ENCODE results near the gene DPP8.
"Not testable (repeated sequence)": the region's sequence is repeated elsewhere in the genome, so short reads cannot be mapped to it uniquely, and the experiment has no call there.

DPP8 gene

GRCh38 chr15:65524226-65524625 lies 6.7 kb upstream of the DPP8 start:
- DNase-seq, result no peak

GRCh38 chr15:65521350-65521749 lies 3.9 kb upstream of the DPP8 start:
- DNase-seq, result no peak

DNA sequence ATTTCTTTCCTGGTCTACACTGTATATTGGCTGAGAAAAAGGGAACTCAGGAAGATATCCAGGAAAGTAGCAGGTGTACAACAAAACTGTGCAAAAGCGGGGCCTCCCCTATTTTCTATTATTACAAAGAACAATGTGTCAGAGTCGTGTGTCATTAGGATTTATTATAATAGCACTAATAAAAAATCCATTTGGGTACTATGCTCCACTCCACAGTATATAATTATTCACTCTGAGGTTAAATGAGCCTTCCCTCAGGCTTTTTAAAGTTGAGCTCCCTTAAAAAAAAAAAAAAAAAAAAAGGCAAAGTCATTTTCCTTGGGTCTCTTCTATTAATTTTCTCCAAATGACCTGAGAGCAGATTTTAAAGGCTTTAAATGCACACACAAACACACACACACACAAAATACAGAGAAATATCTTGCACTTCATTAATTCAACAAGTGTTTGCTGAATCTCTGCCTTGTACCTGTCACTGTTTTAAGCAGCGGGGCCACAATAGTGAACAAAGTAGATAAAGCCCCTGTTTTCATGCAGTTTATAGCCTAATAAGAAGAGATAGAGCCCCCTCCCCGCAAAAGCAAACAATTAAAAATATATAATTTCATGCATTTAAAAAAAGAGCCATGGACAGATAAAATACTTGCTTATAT lies 1.3 kb upstream of the DPP8 start:
- no peak for DNase-seq

DNA sequence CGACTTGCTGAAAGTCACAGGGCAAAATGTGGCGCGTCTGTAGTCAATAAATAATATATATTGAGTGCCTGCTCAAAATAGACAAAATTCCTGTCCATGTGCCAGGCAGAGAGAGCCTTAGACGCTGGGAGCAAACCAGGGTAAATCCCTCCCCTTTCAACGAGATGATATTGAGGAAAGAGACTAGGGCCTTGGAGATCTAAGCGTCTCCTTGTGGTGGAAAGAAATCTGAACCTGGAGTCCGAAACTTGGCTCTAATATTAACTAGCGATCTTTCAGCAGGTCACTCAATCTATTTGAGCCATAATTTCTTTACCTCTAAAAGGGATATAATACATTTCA lies 348 bp upstream of the DPP8 start:
- DNase-seq, result no peak

DNA sequence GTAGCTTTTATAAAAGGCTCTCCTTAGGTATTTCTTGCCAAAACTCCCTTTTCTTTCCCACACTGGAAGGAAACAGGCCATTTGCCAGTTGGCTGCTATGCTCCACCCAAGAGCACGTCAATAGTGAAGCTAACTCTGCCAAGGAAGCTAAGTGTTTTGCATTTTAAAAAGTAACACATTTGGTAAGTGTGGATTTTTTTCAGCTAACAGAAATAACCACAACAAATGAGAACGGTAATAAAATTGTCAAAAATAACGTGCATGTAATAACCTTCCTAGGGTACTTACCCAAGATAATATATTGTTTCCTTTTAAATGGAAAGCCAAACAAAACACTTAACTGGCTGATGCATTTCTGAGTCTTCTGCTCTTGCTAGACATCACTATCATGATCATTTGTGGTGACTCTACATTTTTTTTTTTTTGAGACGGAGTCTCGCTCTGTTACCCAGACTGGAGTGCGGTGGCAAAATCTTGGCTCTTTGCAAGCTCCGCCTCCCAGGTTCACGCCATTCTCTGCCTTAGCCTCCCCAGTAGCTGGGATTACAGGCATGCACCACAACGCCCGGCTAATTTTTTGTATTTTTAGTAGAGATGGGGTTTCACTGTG lies 4.6 kb downstream of the DPP8 start:
- peak; percentile 3 for DNase-seq

DNA sequence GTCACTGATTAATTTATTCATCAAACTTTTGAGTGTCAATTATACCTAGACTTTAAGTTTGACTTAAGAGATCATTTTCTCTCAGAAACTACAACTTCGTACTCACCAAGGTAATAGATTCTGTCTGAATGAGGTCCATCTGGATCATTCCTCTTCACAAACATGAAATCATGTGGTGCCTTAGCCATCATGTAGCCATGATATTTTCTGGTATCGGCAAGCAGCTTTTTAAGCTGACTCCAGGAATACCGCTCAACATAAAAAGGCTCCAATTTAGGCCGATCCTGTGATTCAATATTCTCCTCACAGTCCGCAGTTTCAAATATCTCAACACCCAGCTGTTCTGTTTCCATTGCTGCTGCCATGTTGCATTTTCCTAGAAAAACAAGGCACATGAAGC lies 5.3 kb downstream of the DPP8 start:
- DNase-seq, result no peak

- DNase-seq, result no peak
Measured at GRCh38 chr15:65509321-65509720, 8.2 kb downstream of the DPP8 start.

GRCh38 chr15:65494076-65494475 lies 23.4 kb downstream of the DPP8 start:
- DNase-seq, result no peak

DNA sequence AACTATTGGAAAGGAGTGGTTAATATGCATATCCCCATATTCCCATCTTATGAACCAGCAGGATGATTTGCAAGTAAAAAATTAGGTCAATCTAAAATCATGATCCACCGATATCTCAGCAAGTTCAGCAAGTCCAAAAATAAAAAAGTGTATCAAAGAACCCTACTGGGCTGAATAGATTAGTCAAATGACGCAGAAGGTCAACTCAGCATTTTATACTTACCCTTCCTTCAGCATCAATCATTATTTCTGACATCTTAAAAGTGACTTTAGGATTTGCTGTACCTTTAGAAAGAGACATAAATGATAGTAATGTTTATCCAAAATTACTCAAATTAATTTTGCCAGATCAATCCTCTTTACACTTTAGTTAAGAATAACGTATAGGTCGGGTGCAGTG lies 32.6 kb downstream of the DPP8 start:
- no peak for DNase-seq

- DNase-seq, result peak; percentile 72
Measured at GRCh38 chr15:65476903-65477302, 40.6 kb downstream of the DPP8 start.

DNA sequence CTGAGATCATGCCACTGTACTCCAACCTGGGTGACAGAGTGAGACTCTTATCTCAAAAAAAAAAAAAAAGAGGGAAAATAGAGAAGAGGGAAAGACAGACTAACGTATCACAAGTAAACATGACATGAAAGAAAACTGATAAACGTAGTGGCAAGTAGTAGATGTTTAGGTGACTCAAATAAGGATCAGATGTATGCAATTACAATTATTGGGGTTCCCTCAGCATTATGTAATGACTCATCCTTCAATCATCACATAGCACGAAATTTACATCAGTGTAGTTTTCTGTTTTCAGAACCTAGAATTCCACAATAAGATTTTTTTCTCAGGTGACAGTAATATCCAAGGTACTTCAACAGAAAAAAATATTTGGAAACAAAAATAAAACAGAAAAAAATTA lies 46.6 kb downstream of the DPP8 start:
- DNase-seq, result no peak

GRCh38 chr15:65468229-65468909 lies 49.1 kb downstream of the DPP8 start:
- no peak for DNase-seq

DNA sequence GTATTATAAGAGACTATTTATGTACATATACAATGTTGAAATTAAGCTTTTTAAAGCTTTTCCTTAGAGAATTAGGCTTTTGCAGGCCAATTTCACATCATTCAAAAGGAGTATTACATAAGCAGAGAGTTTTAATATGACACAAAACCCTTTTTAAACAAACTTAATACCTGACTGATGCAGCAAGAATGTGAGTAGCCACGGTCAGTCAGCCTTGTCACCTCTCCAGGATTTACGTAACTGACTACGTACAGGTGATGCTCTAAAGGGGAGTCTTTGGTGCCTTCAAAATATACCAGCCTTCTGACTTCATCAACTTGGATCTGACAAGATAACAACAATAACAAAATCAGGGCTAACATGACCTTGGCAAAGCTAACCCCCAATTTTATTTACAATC lies 50.6 kb downstream of the DPP8 start:
- no peak for DNase-seq

- not testable (repeated sequence) for DNase-seq
Measured at GRCh38 chr15:65463096-65463495, 54.4 kb downstream of the DPP8 start.

DNA sequence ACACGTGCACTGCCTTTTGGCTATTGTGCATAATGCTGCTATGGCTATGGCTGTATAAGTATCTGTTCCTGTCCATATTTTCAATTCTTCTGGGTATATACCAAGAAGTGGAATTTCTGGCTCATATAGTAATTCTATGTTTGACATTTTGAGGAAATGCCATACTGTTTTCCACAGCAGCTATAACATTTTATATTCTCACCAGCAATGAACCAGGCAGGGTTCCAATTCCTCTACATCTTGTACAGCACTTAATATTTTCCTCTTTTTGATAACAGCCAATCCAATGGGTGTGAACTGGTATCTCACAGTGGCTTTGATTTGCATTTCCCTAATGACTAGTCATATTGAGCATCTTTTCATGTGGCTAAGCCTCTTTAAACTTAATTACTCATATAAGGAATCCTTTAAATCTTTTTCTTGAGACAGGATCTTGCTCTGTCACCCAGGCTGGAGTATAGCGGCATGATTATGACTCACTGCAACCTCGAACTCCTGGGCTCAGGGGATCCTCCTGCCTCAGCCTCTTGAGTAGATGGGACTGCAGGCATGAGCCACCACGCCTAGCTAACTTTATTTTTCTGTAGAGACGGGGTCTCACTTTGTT lies 56.6 kb downstream of the DPP8 start:
- no peak for DNase-seq

DNA sequence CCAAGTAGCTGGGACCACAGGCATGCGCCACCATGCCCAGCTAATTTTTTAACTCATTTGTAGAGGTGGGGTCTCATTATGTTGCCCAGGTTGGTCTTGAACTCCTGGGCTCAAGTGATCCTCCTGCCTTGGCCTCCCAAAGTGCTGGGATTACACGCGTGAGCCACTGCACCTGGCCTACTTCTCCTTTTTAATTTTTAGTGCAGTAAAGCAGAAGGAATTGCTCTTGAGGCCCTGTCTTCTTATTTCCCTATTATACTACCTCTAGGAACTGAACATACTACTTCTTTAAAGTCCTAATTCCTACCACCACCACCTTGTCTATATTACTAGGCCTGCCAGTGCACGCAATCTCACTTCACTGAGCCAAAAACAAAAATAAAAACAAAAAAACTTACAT lies 62.2 kb downstream of the DPP8 start:
- not testable (repeated sequence) for DNase-seq

GRCh38 chr15:65451989-65452388 lies 65.5 kb downstream of the DPP8 start:
- no peak for DNase-seq

- no peak for DNase-seq
Measured at GRCh38 chr15:65450556-65450955, 66.9 kb downstream of the DPP8 start.

DNA sequence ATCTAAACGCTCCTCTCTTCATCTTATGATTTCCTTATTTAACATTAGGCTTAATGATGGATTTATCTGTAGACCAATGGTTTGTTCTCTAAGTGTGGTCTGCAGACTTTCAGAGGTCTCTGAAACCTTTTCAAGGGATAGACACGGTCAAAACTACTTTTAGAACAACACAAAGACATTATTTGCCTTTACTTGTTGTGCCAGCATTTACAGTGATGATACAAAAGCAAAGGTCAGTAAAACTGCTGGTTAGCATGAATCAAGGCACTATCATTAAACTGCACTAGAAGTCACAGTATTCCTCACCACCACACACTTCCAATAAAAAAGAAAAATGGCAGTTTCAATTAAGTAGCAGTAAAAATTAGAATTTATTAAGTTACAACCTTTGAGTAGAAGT lies 70.3 kb downstream of the DPP8 start:
- DNase-seq, result no peak

GRCh38 chr15:65434201-65434600 lies 83.3 kb downstream of the DPP8 start:
- DNase-seq, result no peak

- no peak for DNase-seq
Measured at GRCh38 chr15:65431731-65432130, 85.8 kb downstream of the DPP8 start.

DNA sequence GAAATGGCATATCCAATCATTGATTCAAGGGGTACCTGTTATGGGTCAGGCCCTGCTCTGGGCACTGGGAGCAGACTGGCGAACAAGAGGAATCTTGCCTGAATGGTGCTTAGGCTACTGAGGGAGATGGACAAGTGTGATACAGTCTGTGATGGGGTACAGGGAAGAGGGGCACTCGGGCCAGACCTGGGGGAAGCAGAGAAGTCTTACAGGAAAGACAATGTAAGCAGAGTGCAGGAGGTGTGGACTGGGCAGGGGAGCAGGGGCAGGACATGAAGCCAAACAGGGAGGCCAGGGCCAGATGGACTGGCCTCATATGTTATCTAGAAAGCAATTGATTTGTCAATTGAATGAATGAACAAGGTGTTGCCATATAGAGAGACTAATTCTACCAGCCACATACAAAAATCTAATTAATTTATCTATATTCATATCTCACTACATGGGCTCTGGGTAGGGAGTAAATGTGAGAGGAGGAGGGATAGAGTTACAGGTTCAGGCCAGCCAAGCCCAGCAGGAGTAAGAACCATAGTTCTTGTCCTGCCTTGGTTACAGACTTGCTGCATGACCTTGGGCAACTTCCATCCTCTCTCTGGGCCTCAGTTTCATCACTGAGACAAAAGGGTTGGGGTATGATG lies 91.2 kb downstream of the DPP8 start:
- DNase-seq, result no peak

- DNase-seq, result no peak
Measured at GRCh38 chr15:65424683-65425082, 92.8 kb downstream of the DPP8 start.
